ENCODE measurements around the gene BLOC1S1. TPM values are rescaled to one million over a fixed set of nuclear protein-coding genes. Genes with fewer than 3 reads are reported as not detected.

Gene BLOC1S1
- total RNA-seq, 2 donors from 2014 or later = 41.1 to 42.0 TPM

DNA sequence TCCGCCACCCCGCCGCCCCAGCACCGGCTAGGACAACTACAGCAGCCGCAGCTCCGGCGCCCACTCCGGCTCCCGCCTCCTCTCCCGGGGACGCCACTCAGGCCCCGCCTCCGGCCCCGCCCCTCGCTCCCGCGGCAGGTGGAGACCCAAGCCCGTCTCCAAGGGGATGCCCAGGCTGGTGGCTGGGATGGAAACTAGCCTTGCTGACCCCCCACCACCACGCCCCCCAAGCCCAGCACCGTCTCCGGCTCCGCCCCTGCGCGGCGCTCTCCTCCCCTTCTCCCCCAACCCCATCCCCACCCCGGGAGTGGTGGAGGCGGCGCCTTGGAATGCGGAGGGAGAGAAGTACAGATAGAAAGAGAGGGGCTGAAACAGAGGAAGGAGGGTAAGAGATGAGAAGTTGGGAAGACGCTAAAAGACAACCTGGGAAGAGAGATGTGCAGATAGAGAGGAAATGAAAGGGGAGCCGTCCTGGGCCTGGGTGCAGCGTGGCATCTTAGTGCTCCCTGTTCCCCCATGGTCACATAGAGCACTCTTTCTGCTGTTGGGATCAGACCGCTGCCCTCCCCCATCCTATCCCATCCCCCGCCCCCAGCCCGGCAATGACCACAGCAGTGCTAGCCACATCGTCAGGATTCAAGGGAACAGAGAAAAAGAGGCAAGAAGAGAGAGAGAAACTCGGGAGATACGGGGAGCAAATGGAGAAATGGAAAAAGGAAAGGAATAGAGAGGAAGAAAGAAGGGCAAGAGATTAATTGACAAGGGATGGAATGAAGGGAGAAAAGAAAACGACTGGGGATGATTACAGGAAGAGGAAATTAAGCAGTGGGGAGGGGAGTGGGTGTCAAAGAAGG lies 7.8 kb upstream of the BLOC1S1 start, which contains the start of gene ITGA7:
Gene ITGA7 (minus strand): TSS at position 64 of the 854 bp plus-strand sequence. CDS start 222 bp downstream, outside the sequence.
- H3K4me1 Mint-ChIP-seq = peaks cover 25% of the 10 kb centered on the region
- peak; percentile 79 for ATAC-seq
- peaks cover 29% of the 10 kb centered on the region for H3K27me3 Mint-ChIP-seq
- H3K4me3 Mint-ChIP-seq = peak within 1 kb of the TSS; percentile 92
- DNase-seq = peak; percentile 38 to 66 (median 62)
- peak within 1 kb of the TSS; percentile 79 for H3K27ac Mint-ChIP-seq
- H3K36me3 Mint-ChIP-seq (ENCODE audit: low read depth) = peaks cover 9% of the 10 kb centered on the region
- no peaks in the 10 kb centered on the region for H3K9me3 ChIP-seq (ENCODE audit: control insufficient read depth, low read length, poor library complexity, severe bottlenecking)

GRCh38 chr12:55708695-55709233 lies 7.1 kb upstream of the BLOC1S1 start:
- Mint-ChIP-seq H3K36me3 (ENCODE audit: low read depth) (peaks cover 9% of the 10 kb centered on the region), H3K27me3 (peaks cover 29% of the 10 kb centered on the region), H3K4me3 (peak overlapping the region; percentile 92), H3K27ac (peak overlapping the region; percentile 79), H3K4me1 (peaks cover 27% of the 10 kb centered on the region)
- DNase-seq (no peak), ATAC-seq (no peak)
- no peaks in the 10 kb centered on the region for H3K9me3 ChIP-seq (ENCODE audit: control insufficient read depth, low read length, poor library complexity, severe bottlenecking)

- Mint-ChIP-seq H3K27ac (no peak overlapping the region), H3K36me3 (ENCODE audit: low read depth) (peaks cover 9% of the 10 kb centered on the region), H3K4me1 (peaks cover 32% of the 10 kb centered on the region), H3K27me3 (peaks cover 24% of the 10 kb centered on the region), H3K4me3 (no peak overlapping the region)
- H3K9me3 ChIP-seq (ENCODE audit: control insufficient read depth, low read length, poor library complexity, severe bottlenecking) = no peaks in the 10 kb centered on the region
- no peak for DNase-seq
- ATAC-seq = no peak
These were observed 3.9 kb upstream of the BLOC1S1 start for GRCh38 chr12:55711786-55712553.

DNA sequence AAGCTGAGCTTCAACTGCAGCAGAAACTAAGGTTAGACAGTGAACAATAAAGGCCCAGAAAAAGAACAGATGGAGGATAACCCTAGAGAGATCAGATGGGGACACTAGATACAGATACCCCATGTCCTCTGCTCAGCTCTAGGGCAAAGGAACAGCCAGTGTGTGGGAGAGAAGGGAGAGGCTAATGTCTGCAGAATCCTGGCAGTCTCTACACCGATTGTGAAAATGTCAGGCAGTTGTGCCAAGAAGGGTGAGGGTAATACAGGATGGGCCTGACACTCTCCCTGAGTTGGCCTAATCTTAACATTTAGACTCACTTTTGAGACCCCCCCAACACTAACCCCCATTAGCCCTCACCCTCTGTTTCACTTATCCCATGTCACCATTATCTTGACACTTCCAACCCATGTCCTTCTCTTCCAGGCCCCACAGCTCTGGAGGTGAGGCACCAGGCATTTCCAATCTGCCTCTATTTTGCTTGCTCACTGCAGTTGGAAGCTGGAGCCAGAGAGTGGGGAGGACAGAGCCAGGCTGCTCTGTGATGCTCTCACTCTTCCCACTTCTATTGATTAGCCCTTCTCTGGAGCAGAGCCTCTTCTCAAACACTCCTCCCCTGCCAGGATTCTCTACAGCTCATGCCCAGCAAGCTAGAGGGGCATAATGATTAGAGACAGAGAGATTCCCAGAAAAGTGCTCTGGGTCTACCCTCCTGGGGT lies 3.0 kb upstream of the BLOC1S1 start:
- Mint-ChIP-seq H3K36me3 (ENCODE audit: low read depth) (peaks cover 9% of the 10 kb centered on the region), H3K27ac (no peak overlapping the region), H3K4me3 (no peak overlapping the region), H3K4me1 (peaks cover 34% of the 10 kb centered on the region), H3K27me3 (peaks cover 20% of the 10 kb centered on the region)
- DNase-seq = no peak
- no peaks in the 10 kb centered on the region for H3K9me3 ChIP-seq (ENCODE audit: control insufficient read depth, low read length, poor library complexity, severe bottlenecking)
- ATAC-seq = no peak

DNA sequence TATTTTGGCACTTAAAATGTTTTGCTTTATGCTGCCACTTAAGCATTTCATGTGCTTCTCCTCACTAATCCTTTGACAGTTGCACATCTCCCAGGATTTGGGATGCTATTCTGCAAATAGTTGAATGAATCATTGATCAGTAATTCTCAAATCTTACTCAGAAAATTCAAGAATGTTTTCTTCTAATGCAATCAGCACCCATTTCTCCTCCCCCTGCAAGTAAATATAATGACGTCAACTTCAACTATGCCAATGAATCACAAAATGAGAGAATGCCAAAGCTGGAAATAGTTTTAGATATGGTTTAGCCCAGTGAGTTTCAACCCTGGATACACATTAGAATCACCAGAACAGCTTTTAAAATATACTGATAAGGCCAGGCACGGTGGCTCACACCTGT lies 2.1 kb upstream of the BLOC1S1 start:
- peaks cover 12% of the 10 kb centered on the region for H3K27me3 Mint-ChIP-seq
- no peak overlapping the region for H3K4me3 Mint-ChIP-seq
- DNase-seq = no peak
- peaks cover 4% of the 10 kb centered on the region for H3K36me3 Mint-ChIP-seq (ENCODE audit: low read depth)
- H3K27ac Mint-ChIP-seq = no peak overlapping the region
- peaks cover 31% of the 10 kb centered on the region for H3K4me1 Mint-ChIP-seq
- ATAC-seq = no peak
- no peaks in the 10 kb centered on the region for H3K9me3 ChIP-seq (ENCODE audit: control insufficient read depth, low read length, poor library complexity, severe bottlenecking)

DNA sequence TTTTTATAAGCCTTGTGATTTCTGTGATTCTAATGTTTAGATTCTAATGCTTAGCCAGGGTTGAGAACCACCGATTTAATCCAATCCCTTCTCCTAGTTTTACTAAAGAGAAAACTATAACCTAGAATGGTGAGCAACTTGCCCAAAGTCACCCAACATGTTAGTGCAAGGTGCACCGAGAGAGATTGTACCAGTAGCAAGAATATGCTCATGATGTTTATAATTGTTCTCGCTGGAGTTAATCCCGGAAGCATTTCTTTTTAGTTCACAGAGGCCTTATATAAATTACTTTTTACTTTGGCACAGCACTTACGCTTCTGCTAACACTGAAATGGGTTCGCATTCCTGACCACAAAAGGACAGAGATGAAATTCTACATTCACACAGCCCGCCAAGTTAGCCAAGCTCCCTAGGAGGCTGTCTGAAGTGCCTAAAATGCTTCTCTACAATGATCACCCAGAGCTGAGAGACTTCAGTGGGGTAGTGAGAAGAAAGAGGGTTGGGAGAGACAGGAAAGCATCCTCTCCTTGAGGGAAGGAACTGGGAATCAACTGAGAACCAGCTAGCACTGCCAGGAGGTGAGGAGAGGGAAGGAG lies 579 bp upstream of the BLOC1S1 start:
- peak overlapping the region; percentile 98 for H3K27ac Mint-ChIP-seq
- ATAC-seq (no peak), DNase-seq (no peak)
- H3K4me1 Mint-ChIP-seq = peaks cover 24% of the 10 kb centered on the region
- no peaks in the 10 kb centered on the region for H3K9me3 ChIP-seq (ENCODE audit: control insufficient read depth, low read length, poor library complexity, severe bottlenecking)
- peak overlapping the region; percentile 98 for H3K4me3 Mint-ChIP-seq
- H3K27me3 Mint-ChIP-seq = no peaks in the 10 kb centered on the region
- H3K36me3 Mint-ChIP-seq (ENCODE audit: low read depth) = no peaks in the 10 kb centered on the region

- no peaks in the 10 kb centered on the region for H3K27me3 Mint-ChIP-seq
- H3K4me1 Mint-ChIP-seq = peaks cover 24% of the 10 kb centered on the region
- peak overlapping the region; percentile 98 for H3K4me3 Mint-ChIP-seq
- DNase-seq = no peak
- peak overlapping the region; percentile 98 for H3K27ac Mint-ChIP-seq
- no peak for ATAC-seq
- H3K9me3 ChIP-seq (ENCODE audit: control insufficient read depth, low read length, poor library complexity, severe bottlenecking) = no peaks in the 10 kb centered on the region
- H3K36me3 Mint-ChIP-seq (ENCODE audit: low read depth) = no peaks in the 10 kb centered on the region
These were observed 724 bp downstream of the BLOC1S1 start for GRCh38 chr12:55716582-55716957.

GRCh38 chr12:55717011-55718007 lies 1.5 kb downstream of the BLOC1S1 start:
- Mint-ChIP-seq H3K36me3 (ENCODE audit: low read depth) (no peaks in the 10 kb centered on the region), H3K4me1 (peaks cover 22% of the 10 kb centered on the region), H3K4me3 (peak overlapping the region; percentile 98), H3K27me3 (no peaks in the 10 kb centered on the region), H3K27ac (peak overlapping the region; percentile 98)
- ATAC-seq = no peak
- DNase-seq = no peak
- no peaks in the 10 kb centered on the region for H3K9me3 ChIP-seq (ENCODE audit: control insufficient read depth, low read length, poor library complexity, severe bottlenecking)

DNA sequence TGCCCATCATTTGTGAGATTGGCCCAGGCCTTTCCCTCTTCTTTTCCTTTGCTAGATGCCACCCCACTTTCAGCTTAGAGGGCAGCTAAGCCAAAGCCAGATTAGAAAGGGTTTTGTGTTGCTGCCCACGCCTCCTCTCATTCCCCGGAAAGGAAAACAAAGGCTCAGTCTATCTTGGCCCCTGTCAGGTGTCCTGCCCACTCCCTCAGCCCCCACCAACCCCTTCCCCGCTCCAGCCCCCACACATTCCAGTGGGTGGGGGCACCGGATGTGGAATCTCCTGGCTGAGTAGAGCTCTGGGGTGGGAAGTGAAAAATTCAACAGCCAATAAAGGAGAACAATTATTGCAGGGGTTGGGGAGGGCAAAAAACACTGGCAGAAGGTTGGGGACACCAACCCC lies 2.2 kb downstream of the BLOC1S1 start:
- no peaks in the 10 kb centered on the region for H3K9me3 ChIP-seq (ENCODE audit: control insufficient read depth, low read length, poor library complexity, severe bottlenecking)
- Mint-ChIP-seq H3K4me3 (peak overlapping the region; percentile 98), H3K27ac (peak overlapping the region; percentile 51), H3K4me1 (peaks cover 22% of the 10 kb centered on the region), H3K27me3 (no peaks in the 10 kb centered on the region), H3K36me3 (ENCODE audit: low read depth) (no peaks in the 10 kb centered on the region)
- ATAC-seq (no peak), DNase-seq (no peak)

- Mint-ChIP-seq H3K36me3 (ENCODE audit: low read depth) (no peaks in the 10 kb centered on the region), H3K4me1 (peaks cover 20% of the 10 kb centered on the region), H3K27ac (peak overlapping the region; percentile 51), H3K27me3 (no peaks in the 10 kb centered on the region), H3K4me3 (no peak overlapping the region)
- DNase-seq (no peak), ATAC-seq (no peak)
- no peaks in the 10 kb centered on the region for H3K9me3 ChIP-seq (ENCODE audit: control insufficient read depth, low read length, poor library complexity, severe bottlenecking)
These were observed 2.9 kb downstream of the BLOC1S1 start for GRCh38 chr12:55718624-55719275.

DNA sequence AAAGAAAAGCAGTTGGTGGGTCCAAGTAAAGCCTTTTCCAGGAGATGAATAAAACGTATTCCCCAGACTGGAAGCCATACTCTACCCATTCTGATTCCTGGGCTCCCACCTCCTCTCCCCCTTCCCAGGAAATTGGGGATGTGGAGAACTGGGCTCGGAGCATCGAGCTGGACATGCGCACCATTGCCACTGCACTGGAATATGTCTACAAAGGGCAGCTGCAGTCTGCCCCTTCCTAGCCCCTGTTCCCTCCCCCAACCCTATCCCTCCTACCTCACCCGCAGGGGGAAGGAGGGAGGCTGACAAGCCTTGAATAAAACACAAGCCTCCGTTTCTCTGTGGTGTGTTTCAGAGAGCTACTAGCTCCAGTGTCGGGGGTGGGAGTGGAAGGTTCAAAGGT lies 3.5 kb downstream of the BLOC1S1 start:
- DNase-seq = no peak
- H3K36me3 Mint-ChIP-seq (ENCODE audit: low read depth) = no peaks in the 10 kb centered on the region
- ATAC-seq = no peak
- H3K4me1 Mint-ChIP-seq = peaks cover 20% of the 10 kb centered on the region
- H3K4me3 Mint-ChIP-seq = no peak overlapping the region
- no peaks in the 10 kb centered on the region for H3K27me3 Mint-ChIP-seq
- no peak overlapping the region for H3K27ac Mint-ChIP-seq
- no peaks in the 10 kb centered on the region for H3K9me3 ChIP-seq (ENCODE audit: control insufficient read depth, low read length, poor library complexity, severe bottlenecking)

All from T-helper 17 cell (primary cell).